Measurements from ENCODE around the gene CAMK2G. TPM values are rescaled to one million over a fixed set of nuclear protein-coding genes. Genes with fewer than 3 reads are reported as not detected.

Gene CAMK2G
- total RNA-seq, 1 experiment from 2014 or later, result 58.9 TPM

DNA sequence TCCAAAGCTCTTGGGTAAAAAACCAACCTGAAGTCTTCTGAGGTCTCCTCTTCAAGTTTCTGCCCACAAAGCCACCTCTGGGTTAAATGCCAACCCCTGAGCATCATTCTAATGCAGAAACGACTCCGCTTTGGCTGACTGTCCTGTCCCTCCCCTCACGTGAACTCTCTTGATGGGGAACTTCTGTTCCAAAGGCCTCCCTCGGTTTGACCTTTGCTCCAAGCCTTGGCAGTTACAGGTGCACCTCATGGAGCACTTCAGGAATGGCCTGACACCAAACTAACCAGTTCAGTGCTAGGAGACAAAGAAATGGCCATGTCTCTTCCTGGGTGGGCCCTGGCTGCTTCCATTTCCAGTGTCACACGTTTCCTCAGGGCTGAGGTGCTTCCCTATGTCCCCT lies 20.0 kb downstream of the CAMK2G start:
- H3K36me3 Mint-ChIP-seq (ENCODE audit: insufficient read depth, unreplicated experiment), result peaks cover 36% of the 10 kb centered on the region
- no peaks in the 10 kb centered on the region for H3K9me3 Mint-ChIP-seq (ENCODE audit: low read depth, unreplicated experiment)
- CTCF ChIA-PET, result interaction anchor here (1.1 kb wide), 1 partner anchor 13 kb away, joined by 3 read pairs; no protein-coding TSS in a partner anchor
- H3K4me1 Mint-ChIP-seq (ENCODE audit: low read depth, unreplicated experiment), result no peaks in the 10 kb centered on the region
- no TSS peak for BruUV-seq (replicated peaks)
- intact Hi-C loops (cut with micrococcal nuclease; ENCODE audit: unreplicated experiment), result no loop called here
- TF ChIP-seq, protein P1, sequence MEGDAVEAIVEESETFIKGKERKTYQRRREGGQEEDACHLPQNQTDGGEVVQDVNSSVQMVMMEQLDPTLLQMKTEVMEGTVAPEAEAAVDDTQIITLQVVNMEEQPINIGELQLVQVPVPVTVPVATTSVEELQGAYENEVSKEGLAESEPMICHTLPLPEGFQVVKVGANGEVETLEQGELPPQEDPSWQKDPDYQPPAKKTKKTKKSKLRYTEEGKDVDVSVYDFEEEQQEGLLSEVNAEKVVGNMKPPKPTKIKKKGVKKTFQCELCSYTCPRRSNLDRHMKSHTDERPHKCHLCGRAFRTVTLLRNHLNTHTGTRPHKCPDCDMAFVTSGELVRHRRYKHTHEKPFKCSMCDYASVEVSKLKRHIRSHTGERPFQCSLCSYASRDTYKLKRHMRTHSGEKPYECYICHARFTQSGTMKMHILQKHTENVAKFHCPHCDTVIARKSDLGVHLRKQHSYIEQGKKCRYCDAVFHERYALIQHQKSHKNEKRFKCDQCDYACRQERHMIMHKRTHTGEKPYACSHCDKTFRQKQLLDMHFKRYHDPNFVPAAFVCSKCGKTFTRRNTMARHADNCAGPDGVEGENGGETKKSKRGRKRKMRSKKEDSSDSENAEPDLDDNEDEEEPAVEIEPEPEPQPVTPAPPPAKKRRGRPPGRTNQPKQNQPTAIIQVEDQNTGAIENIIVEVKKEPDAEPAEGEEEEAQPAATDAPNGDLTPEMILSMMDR (IDR thresholded peaks at IDR 0.05; ENCODE audit: unreplicated experiment), result no peak
- DNase-seq, result no peak
- H3K27me3 Mint-ChIP-seq (ENCODE audit: unreplicated experiment), result no peaks in the 10 kb centered on the region
- no peak overlapping the region for H3K4me3 Mint-ChIP-seq (ENCODE audit: low read depth, unreplicated experiment)
- no peak overlapping the region for H3K27ac Mint-ChIP-seq (ENCODE audit: unreplicated experiment)

DNA sequence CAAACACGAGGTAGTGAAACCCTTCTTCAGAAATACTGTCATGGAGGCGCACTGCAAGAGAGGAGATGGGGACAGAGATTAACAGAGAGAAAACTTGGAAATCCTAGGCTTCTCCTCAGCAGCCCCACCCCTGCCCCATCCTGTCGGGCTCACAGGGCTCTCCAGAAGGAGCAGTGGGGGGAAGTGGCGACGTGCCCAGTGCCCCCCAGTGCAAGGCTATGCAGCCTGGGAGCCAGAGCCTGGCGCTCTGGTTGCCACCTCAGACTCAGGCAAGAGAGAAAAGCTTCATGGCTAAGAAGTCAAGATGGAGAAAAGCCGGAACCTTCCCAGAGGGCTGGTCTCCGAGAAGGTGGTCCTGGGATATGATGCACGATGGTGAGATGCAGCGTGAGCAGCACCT lies 21.2 kb downstream of the CAMK2G start:
- no peak overlapping the region for H3K4me3 Mint-ChIP-seq (ENCODE audit: low read depth, unreplicated experiment)
- CTCF ChIA-PET, result interaction anchor here (0.6 to 1.1 kb wide), 2 partner anchors 14 to 29 kb away, joined by 3 to 4 read pairs; no protein-coding TSS in a partner anchor
- TF ChIP-seq, protein P1 (IDR thresholded peaks at IDR 0.05; ENCODE audit: unreplicated experiment), result no peak

DNA sequence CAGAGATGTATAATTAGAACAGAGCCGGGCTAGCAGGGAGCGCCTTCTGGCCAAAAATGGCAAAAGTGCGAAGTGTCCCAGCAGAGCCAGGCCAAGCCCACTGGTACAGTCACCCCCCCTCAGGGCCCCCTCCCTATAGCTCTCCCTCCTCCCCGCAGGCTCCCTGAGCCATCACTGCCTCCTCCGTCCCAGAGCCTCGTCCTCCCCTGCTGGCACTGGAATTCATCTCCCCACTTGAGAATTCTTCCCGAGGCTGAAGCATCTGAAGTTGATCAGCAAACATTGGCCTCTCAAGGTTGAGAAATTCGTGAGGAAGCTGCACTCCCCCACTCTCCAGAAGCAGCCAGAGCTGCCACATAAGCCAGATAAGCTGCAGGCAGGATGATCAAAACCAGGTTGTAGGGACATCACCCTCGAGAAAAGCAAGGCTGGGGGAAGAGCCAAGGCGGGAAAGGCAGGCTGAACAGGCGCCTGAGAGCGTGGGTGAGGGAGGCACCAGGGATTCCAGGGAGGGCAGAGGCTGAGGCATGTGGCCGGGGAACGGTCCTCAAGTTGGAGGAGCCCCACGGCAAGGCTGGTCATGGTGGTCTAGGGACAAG lies 23.4 kb downstream of the CAMK2G start:
- Mint-ChIP-seq H3K4me3 (ENCODE audit: low read depth, unreplicated experiment) (no peak overlapping the region), H3K36me3 (ENCODE audit: insufficient read depth, unreplicated experiment) (peaks cover 51% of the 10 kb centered on the region), H3K27ac (ENCODE audit: unreplicated experiment) (no peak overlapping the region), H3K9me3 (ENCODE audit: low read depth, unreplicated experiment) (no peaks in the 10 kb centered on the region), H3K4me1 (ENCODE audit: low read depth, unreplicated experiment) (no peaks in the 10 kb centered on the region), H3K27me3 (ENCODE audit: unreplicated experiment) (no peaks in the 10 kb centered on the region)
- BruUV-seq (replicated peaks), result no TSS peak
- DNase-seq, result no peak
- TF ChIP-seq, protein P1 (IDR thresholded peaks at IDR 0.05; ENCODE audit: unreplicated experiment), result no peak
- CTCF ChIA-PET, result interaction anchor here (3.3 kb wide), 1 partner anchor 28 kb away, joined by 20 read pairs; no protein-coding TSS in a partner anchor
- intact Hi-C loops (cut with micrococcal nuclease; ENCODE audit: unreplicated experiment), result no loop called here

More for the DNA sequence above, 21.2 kb downstream of the CAMK2G start:
- intact Hi-C loops (cut with micrococcal nuclease; ENCODE audit: unreplicated experiment), result no loop called here
- no peak overlapping the region for H3K27ac Mint-ChIP-seq (ENCODE audit: unreplicated experiment)
- H3K36me3 Mint-ChIP-seq (ENCODE audit: insufficient read depth, unreplicated experiment), result peaks cover 36% of the 10 kb centered on the region
- H3K27me3 Mint-ChIP-seq (ENCODE audit: unreplicated experiment), result no peaks in the 10 kb centered on the region
- H3K4me1 Mint-ChIP-seq (ENCODE audit: low read depth, unreplicated experiment), result no peaks in the 10 kb centered on the region
- DNase-seq, result no peak
- no peaks in the 10 kb centered on the region for H3K9me3 Mint-ChIP-seq (ENCODE audit: low read depth, unreplicated experiment)
- no TSS peak for BruUV-seq (replicated peaks)

DNA sequence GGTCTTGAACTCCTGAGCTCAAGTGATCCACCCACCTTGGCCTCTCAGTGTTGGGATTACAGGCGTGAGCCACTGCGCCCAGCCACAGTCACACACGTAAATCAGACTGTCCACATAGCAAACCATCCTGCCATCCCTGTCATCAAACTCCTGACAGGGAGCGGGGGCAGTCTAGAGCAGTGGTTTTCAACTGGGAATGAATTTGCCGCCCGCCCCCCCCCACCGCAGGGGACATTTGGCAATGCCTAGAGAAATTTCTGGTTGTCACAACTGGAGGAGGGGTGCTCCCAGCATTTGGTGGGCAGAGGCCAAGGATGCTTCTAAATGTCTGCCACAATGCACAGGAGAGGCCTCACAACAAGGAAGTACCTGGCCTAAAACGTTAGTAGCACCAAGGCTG lies 24.1 kb downstream of the CAMK2G start:
- H3K36me3 Mint-ChIP-seq (ENCODE audit: insufficient read depth, unreplicated experiment), result peaks cover 53% of the 10 kb centered on the region
- H3K4me3 Mint-ChIP-seq (ENCODE audit: low read depth, unreplicated experiment), result no peak overlapping the region
- H3K4me1 Mint-ChIP-seq (ENCODE audit: low read depth, unreplicated experiment), result no peaks in the 10 kb centered on the region
- no peak overlapping the region for H3K27ac Mint-ChIP-seq (ENCODE audit: unreplicated experiment)
- CTCF ChIA-PET, result interaction anchor here (0.6 to 3.3 kb wide), 4 partner anchors 21 to 57 kb away, joined by 3 to 20 read pairs (median 6); no protein-coding TSS in a partner anchor
- H3K9me3 Mint-ChIP-seq (ENCODE audit: low read depth, unreplicated experiment), result no peaks in the 10 kb centered on the region
- DNase-seq, result no peak
- no TSS peak for BruUV-seq (replicated peaks)
- TF ChIP-seq, protein P1 (IDR thresholded peaks at IDR 0.05; ENCODE audit: unreplicated experiment), result no peak
- intact Hi-C loops (cut with micrococcal nuclease; ENCODE audit: unreplicated experiment), result no loop called here
- no peaks in the 10 kb centered on the region for H3K27me3 Mint-ChIP-seq (ENCODE audit: unreplicated experiment)
